22Rv1 (cell line): ENCODE measurements around the gene UNC5A.

Experiments used
- ZFX ChIP-seq: fragments of 450-650 bp; IDR thresholded peaks from 2 replicates; pipeline ENCODE4 v1.6.1; 2017; ENCODE audit warnings: antibody characterized with exemption, borderline replicate concordance
- TF ChIP-seq, protein P1 (sequence below): fragments of 450-650 bp; IDR thresholded peaks from 2 replicates; pipeline ENCODE4 v1.5.1; 2017; ENCODE audit warnings: mild to moderate bottlenecking

DNA sequence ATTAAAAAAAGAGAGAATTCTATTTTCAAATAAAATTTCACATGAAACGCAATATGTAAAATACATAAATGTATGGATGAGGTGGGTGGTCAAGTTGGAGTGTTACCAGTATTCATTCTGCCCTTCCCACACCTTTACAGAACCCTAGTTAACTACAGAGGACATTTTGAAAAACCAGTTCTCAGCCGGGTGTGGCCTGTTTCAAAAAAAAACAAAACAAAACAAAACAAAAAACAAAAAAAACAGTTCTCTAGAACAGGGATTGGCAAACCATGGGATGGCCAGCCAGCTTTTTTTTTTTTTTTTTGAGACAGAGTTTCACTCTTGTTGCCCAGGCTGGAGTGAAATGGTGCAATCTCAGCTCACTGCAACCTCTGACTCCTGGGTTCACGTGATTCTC lies 117.2 kb downstream of the UNC5A start:
- TF ChIP-seq, protein P1, sequence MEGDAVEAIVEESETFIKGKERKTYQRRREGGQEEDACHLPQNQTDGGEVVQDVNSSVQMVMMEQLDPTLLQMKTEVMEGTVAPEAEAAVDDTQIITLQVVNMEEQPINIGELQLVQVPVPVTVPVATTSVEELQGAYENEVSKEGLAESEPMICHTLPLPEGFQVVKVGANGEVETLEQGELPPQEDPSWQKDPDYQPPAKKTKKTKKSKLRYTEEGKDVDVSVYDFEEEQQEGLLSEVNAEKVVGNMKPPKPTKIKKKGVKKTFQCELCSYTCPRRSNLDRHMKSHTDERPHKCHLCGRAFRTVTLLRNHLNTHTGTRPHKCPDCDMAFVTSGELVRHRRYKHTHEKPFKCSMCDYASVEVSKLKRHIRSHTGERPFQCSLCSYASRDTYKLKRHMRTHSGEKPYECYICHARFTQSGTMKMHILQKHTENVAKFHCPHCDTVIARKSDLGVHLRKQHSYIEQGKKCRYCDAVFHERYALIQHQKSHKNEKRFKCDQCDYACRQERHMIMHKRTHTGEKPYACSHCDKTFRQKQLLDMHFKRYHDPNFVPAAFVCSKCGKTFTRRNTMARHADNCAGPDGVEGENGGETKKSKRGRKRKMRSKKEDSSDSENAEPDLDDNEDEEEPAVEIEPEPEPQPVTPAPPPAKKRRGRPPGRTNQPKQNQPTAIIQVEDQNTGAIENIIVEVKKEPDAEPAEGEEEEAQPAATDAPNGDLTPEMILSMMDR, result no peak
- TF ChIP-seq ZFX, result no peak
